22Rv1 (cell line): ENCODE data around the gene PALLD.

Source experiments
- CTCF ChIP-seq: fragments of 450-650 bp; IDR thresholded peaks from 2 replicates; pipeline ENCODE4 v1.5.1; 2017; ENCODE audit warnings: mild to moderate bottlenecking
- ZFX ChIP-seq: fragments of 450-650 bp; IDR thresholded peaks from 2 replicates; pipeline ENCODE4 v1.6.1; 2017; ENCODE audit warnings: antibody characterized with exemption, borderline replicate concordance

- TF ChIP-seq CTCF (no peak), ZFX (no peak)
These were observed 192.9 kb downstream of the PALLD start for GRCh38 chr4:168689791-168690190.
